Stimulated activated CD4-positive, alpha-beta T cell treated with anti-CD3 and anti-CD28 coated beads, Interleukin-12 subunit alpha, Interleukin-12 subunit beta, amount 100 ng/mL, for 4 hours (primary cell): ENCODE results near the gene PGAM2.
"Not testable (repeated sequence)": the region's sequence is repeated elsewhere in the genome, so short reads cannot be mapped to it uniquely, and the experiment has no call there.

Experiments
- DNase-seq: peaks from one replicate; pipeline ENCODE4 v3.0.0-alpha.2; 2020

PGAM2 gene

GRCh38 chr7:44018857-44019807, 46.2 kb downstream of the PGAM2 start:
- peak; percentile 99 for DNase-seq

GRCh38 chr7:44015090-44015489, 50.3 kb downstream of the PGAM2 start:
- not testable (repeated sequence) for DNase-seq
